ENCODE data around the gene ATP2C1. TPM values are rescaled to one million over a fixed set of nuclear protein-coding genes. Genes with fewer than 3 reads are reported as not detected.

ATP2C1 gene
- total and polyA plus RNA-seq, 2 of the 13 experiments (the other 11 are each of a cell fraction or from before 2014, with no cell fraction given), result 32.4 to 37.6 TPM

DNA sequence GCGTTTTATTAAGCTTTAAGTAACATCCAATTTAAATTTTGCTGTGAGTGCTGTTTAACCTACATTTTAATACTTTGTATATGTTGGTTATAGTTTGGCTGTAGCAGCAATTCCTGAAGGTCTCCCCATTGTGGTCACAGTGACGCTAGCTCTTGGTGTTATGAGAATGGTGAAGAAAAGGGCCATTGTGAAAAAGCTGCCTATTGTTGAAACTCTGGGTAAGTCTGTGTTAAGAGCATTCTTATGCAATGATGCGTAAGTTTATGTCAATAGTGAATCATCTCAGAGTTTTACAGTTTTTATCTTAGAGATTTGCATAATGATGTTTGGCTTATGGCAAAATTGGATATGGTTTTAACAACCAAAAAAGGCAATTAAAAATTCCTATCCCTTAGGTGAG, 70.0 kb downstream of the ATP2C1 start:
- H3K36me3 ChIP-seq (replicated peaks in 1 of 2; ENCODE audit: control insufficient read depth in 1 of 2, insufficient read depth in 2 of 2, low read length in 2 of 2), result peaks cover 6 to 13% of the 10 kb centered on the region in 2 experiments; a peak in 4 of 5 replicates

More for the DNA sequence above, 70.0 kb downstream of the ATP2C1 start:
- DNase-seq (ENCODE audit: low spot score) (peak; percentile 76), ATAC-seq (no peak), FAIRE-seq (no peak)
- no peak overlapping the region for H3K27ac ChIP-seq (ENCODE audit: extremely low read length, insufficient read depth, low read length)
- ChIA-PET CTCF (ENCODE audit: low intra/inter-chr PET ratio, low total read pairs) (no interaction called here), POLR2A (no interaction called here)
- in situ Hi-C loops (cut with HindIII; ENCODE audit: extremely low pct_ligation_motif_present, low pct_unique_long_range_greater_than_20kb), result no loop called here
- H3K27me3 ChIP-seq (ENCODE audit: control insufficient read depth in 1 of 2, insufficient read depth in 2 of 2, low read length in 2 of 2), result no peaks in the 10 kb centered on the region
- 71% methylated on average over 3 of the region's 3 CpGs for WGBS (ENCODE audit: low lambda C conversion rate)
- no peak overlapping the region for H2AFZ ChIP-seq (ENCODE audit: low read length)
- intact Hi-C loops (cut with micrococcal nuclease; ENCODE audit: unreplicated experiment), result no loop called here
- no peaks in the 10 kb centered on the region for H3K79me2 ChIP-seq (ENCODE audit: insufficient read depth, low read length)
- no peaks in the 10 kb centered on the region for H4K20me1 ChIP-seq (ENCODE audit: insufficient read depth, low read length)
- H3K9me3 ChIP-seq (ENCODE audit: low read length), result no peaks in the 10 kb centered on the region
- no TSS peak for BruUV-seq (replicated peaks)
- H3K4me3 ChIP-seq (replicated peaks in 1 of 3; ENCODE audit: insufficient read depth in 1 of 3, low read depth in 2 of 3, low read length in 3 of 3), result no peak overlapping the region
- no peak overlapping the region for H3K4me2 ChIP-seq (ENCODE audit: low read depth, low read length)
- H3K9ac ChIP-seq (ENCODE audit: insufficient read depth, low read depth, low read length), result no peak overlapping the region
- no peaks in the 10 kb centered on the region for H3K4me1 ChIP-seq (ENCODE audit: insufficient read depth, low read length)
- peak; percentile 8; the same call in 1 of the 2 replicates for TF ChIP-seq FOXA3 (CRISPR knock-in tag; IDR thresholded peaks at IDR 0.05)
- TF ChIP-seq FOSL2 (CRISPR knock-in tag; IDR thresholded peaks at IDR 0.05), result peak; percentile 67
- TF ChIP-seq ZFP62 (CRISPR knock-in tag; IDR thresholded peaks at IDR 0.05), result no peak
- TF ChIP-seq ARID5B (CRISPR knock-in tag; IDR thresholded peaks at IDR 0.05), result peak; percentile 30; the same call in 1 of the 2 replicates
- no peak for TF ChIP-seq SNAPC2 (CRISPR knock-in tag; IDR thresholded peaks at IDR 0.05)
- peak; percentile 70 for TF ChIP-seq CEBPB (IDR thresholded peaks at IDR 0.05; ENCODE audit: borderline replicate concordance, low read depth, low read length)
- TF ChIP-seq, protein P1, sequence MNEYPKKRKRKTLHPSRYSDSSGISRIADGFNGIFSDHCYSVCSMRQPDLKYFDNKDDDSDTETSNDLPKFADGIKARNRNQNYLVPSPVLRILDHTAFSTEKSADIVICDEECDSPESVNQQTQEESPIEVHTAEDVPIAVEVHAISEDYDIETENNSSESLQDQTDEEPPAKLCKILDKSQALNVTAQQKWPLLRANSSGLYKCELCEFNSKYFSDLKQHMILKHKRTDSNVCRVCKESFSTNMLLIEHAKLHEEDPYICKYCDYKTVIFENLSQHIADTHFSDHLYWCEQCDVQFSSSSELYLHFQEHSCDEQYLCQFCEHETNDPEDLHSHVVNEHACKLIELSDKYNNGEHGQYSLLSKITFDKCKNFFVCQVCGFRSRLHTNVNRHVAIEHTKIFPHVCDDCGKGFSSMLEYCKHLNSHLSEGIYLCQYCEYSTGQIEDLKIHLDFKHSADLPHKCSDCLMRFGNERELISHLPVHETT (CRISPR knock-in tag; conservative IDR thresholded peaks at IDR 0.05), result no peak
- TF ChIP-seq SOX5 (CRISPR knock-in tag; IDR thresholded peaks at IDR 0.05; ENCODE audit: borderline replicate concordance), result peak; percentile 83; the same call in 1 of the 2 replicates
- 0 out of 2 replicates have a peak, but pooled peaks have one; percentile 20 for TF ChIP-seq CEBPG (CRISPR knock-in tag; IDR thresholded peaks at IDR 0.05)
- no peak for TF ChIP-seq KLF9 (CRISPR knock-in tag; IDR thresholded peaks at IDR 0.05; ENCODE audit: low read depth)
- TF ChIP-seq XBP1 (CRISPR knock-in tag; IDR thresholded peaks at IDR 0.05), result no peak
- TF ChIP-seq GLI4 (CRISPR knock-in tag; IDR thresholded peaks at IDR 0.05; ENCODE audit: borderline replicate concordance), result no peak
- no peak for TF ChIP-seq SOX13 (IDR thresholded peaks at IDR 0.05)
- TF ChIP-seq SOX13 (CRISPR knock-in tag; conservative IDR thresholded peaks at IDR 0.05 in 1 of 2, IDR thresholded peaks at IDR 0.05 in 1 of 2), result peak in 1 of 2 experiments; percentile 84; a peak in 2 of 4 replicates
- no peak for TF ChIP-seq FOXA1 (IDR thresholded peaks at IDR 0.05)
- TF ChIP-seq FOXA1 (CRISPR knock-in tag; IDR thresholded peaks at IDR 0.05), result 0 out of 2 replicates have a peak, but pooled peaks have one; percentile 41
- no peak for TF ChIP-seq MYNN (CRISPR knock-in tag; IDR thresholded peaks at IDR 0.05; ENCODE audit: low read depth)
- TF ChIP-seq, protein P2, sequence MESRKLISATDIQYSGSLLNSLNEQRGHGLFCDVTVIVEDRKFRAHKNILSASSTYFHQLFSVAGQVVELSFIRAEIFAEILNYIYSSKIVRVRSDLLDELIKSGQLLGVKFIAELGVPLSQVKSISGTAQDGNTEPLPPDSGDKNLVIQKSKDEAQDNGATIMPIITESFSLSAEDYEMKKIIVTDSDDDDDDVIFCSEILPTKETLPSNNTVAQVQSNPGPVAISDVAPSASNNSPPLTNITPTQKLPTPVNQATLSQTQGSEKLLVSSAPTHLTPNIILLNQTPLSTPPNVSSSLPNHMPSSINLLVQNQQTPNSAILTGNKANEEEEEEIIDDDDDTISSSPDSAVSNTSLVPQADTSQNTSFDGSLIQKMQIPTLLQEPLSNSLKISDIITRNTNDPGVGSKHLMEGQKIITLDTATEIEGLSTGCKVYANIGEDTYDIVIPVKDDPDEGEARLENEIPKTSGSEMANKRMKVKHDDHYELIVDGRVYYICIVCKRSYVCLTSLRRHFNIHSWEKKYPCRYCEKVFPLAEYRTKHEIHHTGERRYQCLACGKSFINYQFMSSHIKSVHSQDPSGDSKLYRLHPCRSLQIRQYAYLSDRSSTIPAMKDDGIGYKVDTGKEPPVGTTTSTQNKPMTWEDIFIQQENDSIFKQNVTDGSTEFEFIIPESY (CRISPR knock-in tag; IDR thresholded peaks at IDR 0.05), result peak; percentile 33; the same call in 1 of the 2 replicates
- TF ChIP-seq, protein P3, sequence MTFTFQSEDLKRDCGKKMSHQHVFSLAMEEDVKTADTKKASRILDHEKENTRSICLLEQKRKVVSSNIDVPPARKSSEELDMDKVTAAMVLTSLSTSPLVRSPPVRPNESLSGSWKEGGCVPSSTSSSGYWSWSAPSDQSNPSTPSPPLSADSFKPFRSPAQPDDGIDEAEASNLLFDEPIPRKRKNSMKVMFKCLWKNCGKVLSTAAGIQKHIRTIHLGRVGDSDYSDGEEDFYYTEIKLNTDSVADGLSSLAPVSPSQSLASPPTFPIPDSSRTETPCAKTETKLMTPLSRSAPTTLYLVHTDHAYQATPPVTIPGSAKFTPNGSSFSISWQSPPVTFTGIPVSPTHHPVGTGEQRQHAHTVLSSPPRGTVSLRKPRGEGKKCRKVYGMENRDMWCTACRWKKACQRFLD (CRISPR knock-in tag; IDR thresholded peaks at IDR 0.05; ENCODE audit: borderline replicate concordance), result no peak

All from HepG2 (cell line).